Activated T-cell treated with anti-CD3 and anti-CD28 coated beads for 4 hours (primary cell): ENCODE data around the gene REV3L.
"Not testable (repeated sequence)": the region's sequence is repeated elsewhere in the genome, so short reads cannot be mapped to it uniquely, and the experiment has no call there.

Experiments used
- DNase-seq: peaks from one replicate; pipeline ENCODE4 v3.0.0-alpha.2; 2020

REV3L gene

GRCh38 chr6:111361648-111362047, 121.4 kb downstream of the REV3L start:
- DNase-seq = no peak

DNA sequence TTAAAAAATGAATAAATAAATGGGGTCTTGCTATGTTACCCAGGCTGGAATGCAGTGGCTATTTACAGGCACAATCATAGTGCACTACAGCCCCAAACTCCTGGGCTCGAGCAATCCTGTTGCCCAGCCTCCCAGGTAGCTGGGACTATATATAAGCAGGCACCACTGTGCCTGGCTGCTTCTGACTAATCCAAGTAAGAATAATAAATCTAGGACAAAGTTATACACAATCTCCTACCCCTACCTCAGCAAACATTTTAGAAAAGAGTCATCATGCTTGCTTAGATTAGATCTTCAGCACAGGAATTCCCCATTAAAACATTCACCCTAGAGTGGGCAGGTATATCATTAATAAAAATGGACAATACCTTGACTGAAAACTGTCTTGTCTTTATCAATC, 124.6 kb downstream of the REV3L start:
- no peak for DNase-seq

DNA sequence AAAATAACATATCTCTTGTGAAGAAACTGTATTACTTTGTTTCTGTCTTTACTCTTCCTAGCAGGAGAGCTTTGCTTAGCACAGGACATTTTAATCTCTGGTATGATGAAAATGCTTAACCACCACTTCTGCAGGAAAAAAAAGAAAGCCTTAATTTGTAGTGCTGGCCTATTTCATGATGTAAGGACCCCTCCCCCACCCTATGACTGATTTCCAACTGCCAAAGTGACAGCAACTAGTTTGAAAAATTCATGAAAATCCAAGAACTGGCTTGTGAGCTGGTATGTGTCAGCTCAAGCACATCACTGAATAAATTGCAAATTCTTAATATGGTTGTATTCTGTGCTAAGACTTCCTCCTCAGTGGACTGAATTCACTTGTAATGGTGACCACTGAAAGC, 125.3 kb downstream of the REV3L start:
- DNase-seq = no peak

- no peak for DNase-seq
These were observed 126.5 kb downstream of the REV3L start for GRCh38 chr6:111356551-111356950.

- no peak for DNase-seq
These were observed 128.1 kb downstream of the REV3L start for GRCh38 chr6:111354758-111355555.

- DNase-seq = no peak
These were observed 129.0 kb downstream of the REV3L start for GRCh38 chr6:111353912-111354462.

DNA sequence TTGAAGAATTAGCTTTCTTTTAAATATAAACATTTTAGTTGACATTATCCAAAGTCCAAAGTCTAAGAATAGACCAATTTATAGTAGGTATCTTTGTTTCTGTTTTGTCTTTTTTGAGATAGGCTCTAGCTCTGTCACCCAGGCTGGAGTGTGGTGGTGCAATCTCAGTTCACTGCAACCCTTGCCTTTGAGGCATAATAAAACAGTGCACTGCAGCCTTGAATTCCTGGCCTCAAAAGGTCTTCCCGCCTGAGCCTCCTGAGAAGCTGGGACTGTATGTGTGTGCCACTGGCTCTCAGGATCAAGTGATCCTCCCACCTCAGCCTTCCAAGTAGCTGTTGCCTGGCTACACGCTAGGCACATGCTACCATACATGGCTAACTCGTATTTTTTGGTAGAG, 135.4 kb downstream of the REV3L start:
- DNase-seq = no peak

GRCh38 chr6:111342913-111343312, 140.1 kb downstream of the REV3L start:
- no peak for DNase-seq

- DNase-seq = no peak
These were observed 143.7 kb downstream of the REV3L start for GRCh38 chr6:111339294-111339693.

- DNase-seq = no peak
These were observed 144.2 kb downstream of the REV3L start for GRCh38 chr6:111338843-111339242.

- no peak for DNase-seq
These were observed 145.2 kb downstream of the REV3L start for GRCh38 chr6:111337829-111338236.

DNA sequence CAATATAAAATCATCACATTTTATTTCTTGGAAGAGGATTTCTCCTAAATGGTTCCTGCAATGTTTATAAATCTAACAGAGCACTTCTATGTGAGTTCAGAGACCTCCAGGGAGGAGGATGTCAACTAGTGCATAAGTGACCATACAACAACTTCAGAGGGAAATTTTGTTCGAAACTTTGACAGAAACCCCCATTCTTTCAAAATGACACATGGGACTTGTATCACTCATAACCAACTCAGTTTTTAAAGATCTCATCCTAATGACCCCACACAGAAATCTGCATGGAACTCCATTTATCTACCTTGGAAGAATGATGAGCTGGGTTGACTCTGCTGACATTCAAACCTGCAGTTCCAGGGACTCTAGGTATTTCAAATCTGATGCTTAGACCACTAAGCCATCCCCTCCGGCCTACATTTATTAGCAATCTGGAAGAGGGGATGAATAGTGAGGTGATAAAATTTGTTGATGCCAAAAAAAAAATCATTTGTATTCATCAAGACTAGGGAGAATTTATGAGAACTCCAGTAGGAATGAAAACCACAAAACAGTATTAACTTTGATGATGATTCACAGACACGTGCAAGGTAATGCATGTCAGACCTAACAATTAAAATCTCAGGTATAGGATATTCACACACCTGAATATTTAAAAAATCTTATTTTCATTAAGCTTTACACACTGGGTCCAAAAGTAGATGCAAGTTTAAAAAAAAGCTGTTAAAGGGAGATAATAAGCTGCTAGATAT, 153.0 kb downstream of the REV3L start:
- no peak for DNase-seq

- no peak for DNase-seq
These were observed 156.5 kb downstream of the REV3L start for GRCh38 chr6:111326563-111326962.

- DNase-seq = no peak
These were observed 160.9 kb downstream of the REV3L start for GRCh38 chr6:111322145-111322544.

DNA sequence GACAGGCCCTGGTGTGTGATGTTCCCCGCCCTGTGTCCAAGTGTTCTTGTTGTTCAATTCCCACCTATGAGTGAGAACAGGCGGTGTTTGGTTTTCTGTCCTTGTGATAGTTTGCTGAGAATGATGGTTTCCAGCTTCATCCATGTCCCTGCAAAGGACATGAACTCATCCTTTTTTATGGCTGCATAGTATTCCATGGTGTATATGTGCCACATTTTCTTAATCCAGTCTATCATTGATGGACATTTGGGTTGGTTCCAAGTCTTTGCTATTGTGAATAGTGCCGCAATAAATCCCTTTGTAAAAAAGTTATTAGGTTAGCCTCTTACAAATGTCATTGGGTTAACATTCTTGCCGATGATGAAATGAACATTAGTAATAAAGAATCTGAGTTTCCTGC, 175.1 kb downstream of the REV3L start:
- DNase-seq = not testable (repeated sequence)

DNA sequence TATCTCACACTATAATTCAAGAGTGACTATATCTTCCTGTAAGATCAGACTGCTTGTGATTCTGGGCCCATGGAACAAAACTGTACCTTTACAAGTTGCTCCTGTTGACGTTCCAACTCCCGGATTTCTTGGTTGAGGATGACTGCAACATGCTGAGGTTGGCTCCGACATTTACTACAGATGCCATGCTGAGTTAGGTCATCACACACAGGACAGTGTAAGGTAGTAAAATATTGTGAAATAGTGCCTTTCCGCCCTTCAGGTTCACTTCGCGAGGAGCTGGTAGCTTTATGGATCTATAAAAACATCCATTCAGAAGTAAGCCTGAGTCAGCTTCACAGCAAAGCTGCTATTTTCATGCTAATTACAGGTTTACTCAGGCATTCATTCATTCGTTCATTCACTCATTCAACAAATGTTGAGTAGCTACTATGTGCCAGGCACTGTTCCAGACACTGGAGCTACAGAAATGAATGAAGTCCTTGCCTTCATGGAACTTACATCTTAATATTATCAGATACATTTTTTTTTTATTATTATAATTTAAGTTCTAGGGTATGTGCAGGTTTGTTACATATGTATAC, 175.7 kb downstream of the REV3L start:
- DNase-seq = no peak

- no peak for DNase-seq
These were observed 176.7 kb downstream of the REV3L start for GRCh38 chr6:111306104-111306888.

GRCh38 chr6:111301946-111302345, 181.1 kb downstream of the REV3L start:
- no peak for DNase-seq

GRCh38 chr6:111300938-111301800, 181.8 kb downstream of the REV3L start:
- DNase-seq = not testable (repeated sequence)

- no peak for DNase-seq
These were observed 185.2 kb downstream of the REV3L start for GRCh38 chr6:111297776-111298175.

GRCh38 chr6:111294374-111294967, 188.5 kb downstream of the REV3L start:
- DNase-seq = no peak
